OCI-LY7 (cell line): ENCODE results near the gene ITGAE.

ENCODE experiments used
- EZH2phosphoT487 ChIP-seq: fragments of 200-600 bp; sonication (generic); IDR thresholded peaks from 2 replicates; pipeline ENCODE4 v1.6.1; 2018; ENCODE audit warnings: low read depth, borderline replicate concordance, mild to moderate bottlenecking, mixed run types, antibody characterized with exemption, low read length, moderate library complexity, mixed read lengths
- TF ChIP-seq, protein P1 (sequence below): fragments of 200-600 bp; sonication (generic); conservative IDR thresholded peaks from 2 replicates; pipeline ENCODE4 v1.5.1; 2014; ENCODE audit warnings: mild to moderate bottlenecking, antibody characterized with exemption, low read length, moderate library complexity, mixed read lengths

DNA sequence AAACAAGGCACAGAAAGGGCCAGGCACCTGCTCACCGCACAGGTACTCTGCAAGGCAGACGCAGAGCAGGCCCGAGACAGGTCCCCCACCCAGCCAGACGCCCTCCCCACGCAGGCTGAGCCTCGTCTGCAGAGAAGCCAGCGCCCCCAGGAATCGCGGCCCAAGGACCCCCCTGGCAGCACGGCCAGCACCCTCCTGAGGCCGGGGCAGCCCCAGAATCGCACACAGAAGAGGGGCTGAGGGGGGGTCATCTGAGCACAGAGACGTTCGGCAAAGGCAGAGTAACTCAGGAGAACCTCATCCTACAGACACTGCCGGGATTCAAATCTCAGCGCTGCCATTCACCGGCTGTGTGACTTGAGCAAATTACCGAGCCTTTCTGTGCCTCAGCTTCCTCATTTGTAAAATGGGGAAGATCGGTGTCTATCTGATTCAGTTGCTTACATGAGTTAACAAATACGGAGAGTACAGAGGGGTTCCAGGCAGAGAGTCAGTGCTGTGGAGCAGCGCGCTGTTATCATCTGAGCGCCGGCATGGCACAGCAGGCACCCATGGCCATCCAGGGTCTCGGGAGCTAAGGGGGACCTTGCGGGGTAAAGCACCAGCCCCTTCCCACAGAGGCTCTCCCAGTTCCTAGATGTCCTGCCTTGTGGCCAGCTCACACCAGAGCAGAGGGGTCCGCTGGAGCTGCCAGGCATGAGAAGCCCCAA, 122.0 kb downstream of the ITGAE start:
- TF ChIP-seq, protein P1, sequence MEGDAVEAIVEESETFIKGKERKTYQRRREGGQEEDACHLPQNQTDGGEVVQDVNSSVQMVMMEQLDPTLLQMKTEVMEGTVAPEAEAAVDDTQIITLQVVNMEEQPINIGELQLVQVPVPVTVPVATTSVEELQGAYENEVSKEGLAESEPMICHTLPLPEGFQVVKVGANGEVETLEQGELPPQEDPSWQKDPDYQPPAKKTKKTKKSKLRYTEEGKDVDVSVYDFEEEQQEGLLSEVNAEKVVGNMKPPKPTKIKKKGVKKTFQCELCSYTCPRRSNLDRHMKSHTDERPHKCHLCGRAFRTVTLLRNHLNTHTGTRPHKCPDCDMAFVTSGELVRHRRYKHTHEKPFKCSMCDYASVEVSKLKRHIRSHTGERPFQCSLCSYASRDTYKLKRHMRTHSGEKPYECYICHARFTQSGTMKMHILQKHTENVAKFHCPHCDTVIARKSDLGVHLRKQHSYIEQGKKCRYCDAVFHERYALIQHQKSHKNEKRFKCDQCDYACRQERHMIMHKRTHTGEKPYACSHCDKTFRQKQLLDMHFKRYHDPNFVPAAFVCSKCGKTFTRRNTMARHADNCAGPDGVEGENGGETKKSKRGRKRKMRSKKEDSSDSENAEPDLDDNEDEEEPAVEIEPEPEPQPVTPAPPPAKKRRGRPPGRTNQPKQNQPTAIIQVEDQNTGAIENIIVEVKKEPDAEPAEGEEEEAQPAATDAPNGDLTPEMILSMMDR: no peak
- TF ChIP-seq EZH2phosphoT487: no peak
